ENCODE data around the gene HMG20A. TPM values are rescaled to one million over a fixed set of nuclear protein-coding genes. Genes with fewer than 3 reads are reported as not detected.

HMG20A gene
- total RNA-seq, 2 donors from 2014 or later, result 35.0 to 46.5 TPM

Other genes starting within 250 kb of the HMG20A start
- gene PEAK1, start 784 bp upstream of the HMG20A start, total RNA-seq, result 10 to 100 TPM; 38.0 to 41.4 TPM
- not detected for gene LINGO1, start 212.0 kb downstream of the HMG20A start, total RNA-seq

All from natural killer cell treated with Interleukin-12 subunit alpha and Interleukin-12 subunit beta and Interleukin-15 and Interleukin-18, amount 100 ng/mL, for 72 hours (primary cell).